HepG2 (cell line): ENCODE data around the gene GRB10. TPM values are rescaled to one million over a fixed set of nuclear protein-coding genes. Genes with fewer than 3 reads are reported as not detected.
A peak's percentile ranks its signal among the peaks of the same experiment; 100 is the strongest.

Experiments
- GABPB1 ChIP-seq: IDR thresholded peaks from 2 replicates; pipeline ENCODE4 v1.6.1; 2016; ENCODE audit warnings: mild to moderate bottlenecking, missing genetic modification reagents, moderate library complexity, missing compliant biosample characterization
- HINFP ChIP-seq: sonication (generic); formaldehyde crosslinking; IDR thresholded peaks from 2 replicates; pipeline ENCODE4 v1.4.0; 2020; ENCODE audit warnings: low read depth, mild to moderate bottlenecking, missing genetic modification reagents
- HMG20A ChIP-seq: IDR thresholded peaks from 2 replicates; pipeline ENCODE4 v1.6.1; 2016; ENCODE audit warnings: borderline replicate concordance
- HNRNPL ChIP-seq: fragments of 200-400 bp; formaldehyde crosslinking; IDR thresholded peaks from 2 replicates; pipeline ENCODE4 v1.6.1; 2017; ENCODE audit warnings: mild to moderate bottlenecking, low read depth, low read length
- MYC ChIP-seq: sonication (generic); formaldehyde crosslinking; IDR thresholded peaks from 2 replicates; pipeline ENCODE4 v1.9.0; 2021; ENCODE audit warnings: missing genetic modification reagents, borderline replicate concordance
- NFKB2 ChIP-seq: sonication (generic); formaldehyde crosslinking; IDR thresholded peaks from 2 replicates; pipeline ENCODE4 v1.4.0; 2020; ENCODE audit warnings: missing genetic modification reagents, borderline replicate concordance
- NR0B2 ChIP-seq: sonication (generic); formaldehyde crosslinking; IDR thresholded peaks from 2 replicates; pipeline ENCODE4 v1.4.0; 2020; ENCODE audit warnings: mild to moderate bottlenecking, missing genetic modification reagents
- RARA ChIP-seq: IDR thresholded peaks from 2 replicates; pipeline ENCODE4 v1.6.1; 2016; ENCODE audit warnings: missing genetic modification reagents, missing compliant biosample characterization
- TARDBP ChIP-seq: sonication (generic); formaldehyde crosslinking; IDR thresholded peaks from 2 replicates; pipeline ENCODE4 v1.8.0; 2022; ENCODE audit warnings: mild to moderate bottlenecking, missing genetic modification reagents
- THAP11 ChIP-seq: IDR thresholded peaks from 2 replicates; pipeline ENCODE4 v1.6.1; 2016; ENCODE audit warnings: missing biosample characterization, missing genetic modification reagents
- ZMYM2 ChIP-seq: sonication (generic); formaldehyde crosslinking; IDR thresholded peaks from 2 replicates; pipeline ENCODE4 v1.8.0; 2022; ENCODE audit warnings: mild to moderate bottlenecking, missing genetic modification reagents
- ZNF263 ChIP-seq: sonication (generic); formaldehyde crosslinking; IDR thresholded peaks from 2 replicates; pipeline ENCODE4 v1.4.0; 2020; ENCODE audit warnings: missing genetic modification reagents
- ZNF354B ChIP-seq: sonication (generic); formaldehyde crosslinking; IDR thresholded peaks from 2 replicates; pipeline ENCODE4 v1.8.0; 2022; ENCODE audit warnings: mild to moderate bottlenecking, missing genetic modification reagents
- ZNF441 ChIP-seq: sonication (generic); formaldehyde crosslinking; IDR thresholded peaks from 2 replicates; pipeline ENCODE4 v1.7.0; 2021; ENCODE audit warnings: missing genetic modification reagents, borderline replicate concordance
- ZNF484 ChIP-seq: sonication (generic); formaldehyde crosslinking; IDR thresholded peaks from 2 replicates; pipeline ENCODE4 v1.5.1; 2020; ENCODE audit warnings: mild to moderate bottlenecking, low read depth, missing genetic modification reagents, borderline replicate concordance
- ZSCAN21 ChIP-seq: sonication (generic); formaldehyde crosslinking; IDR thresholded peaks from 2 replicates; pipeline ENCODE4 v1.8.0; 2022; ENCODE audit warnings: mild to moderate bottlenecking, missing genetic modification reagents, moderate library complexity, borderline replicate concordance
- polyA plus RNA-seq, 8 experiments: library from polyadenylated mRNA; depleted of rRNA in 3 of 8; stranded (reverse) in 7 of 8; unstranded in 1 of 8; fragments of >200 nt; fragmentation: Illumina TruSeq in 4 of 8; extraction: Trizol in 4 of 8; gene quantifications; 2 replicates each; pipeline versions ENCODE4 v1.2.1 to v1.2.3, GENCODE V29; 2011 to 2016; ENCODE audit warnings: low read depth in 4 of 8, missing spikeins in 1 of 8, mixed read lengths in 1 of 8; ENCODE audit not compliant: insufficient read depth in 1 of 8
- total RNA-seq, 5 experiments: library from RNA; depleted of rRNA; stranded (reverse); fragments of >200 nt; fragmentation: Illumina TruSeq; extraction: Trizol; gene quantifications; 2 replicates each; pipeline ENCODE4 v1.2.3, GENCODE V29; 2016; ENCODE audit warnings: low read depth in 1 of 5
- TF ChIP-seq, protein P1 (sequence below): sonication (generic); formaldehyde crosslinking; IDR thresholded peaks from 2 replicates; pipeline ENCODE4 v1.4.0; 2020; ENCODE audit warnings: mild to moderate bottlenecking, missing genetic modification reagents
- TF ChIP-seq, protein P2 (sequence below): sonication (generic); formaldehyde crosslinking; conservative IDR thresholded peaks from 2 replicates; pipeline ENCODE4 v1.4.0; 2020; ENCODE audit warnings: mild to moderate bottlenecking, missing genetic modification reagents, moderate library complexity
- TF ChIP-seq, protein P3 (sequence below): IDR thresholded peaks from 2 replicates; pipeline ENCODE4 v1.6.1; 2016; ENCODE audit warnings: missing compliant biosample characterization, missing genetic modification reagents, borderline replicate concordance
- TF ChIP-seq, protein P4 (sequence below): sonication (generic); formaldehyde crosslinking; IDR thresholded peaks from 2 replicates; pipeline ENCODE4 v1.4.0; 2020; ENCODE audit warnings: mild to moderate bottlenecking, low read depth, missing genetic modification reagents
- TF ChIP-seq, protein P5 (sequence below): sonication (generic); formaldehyde crosslinking; IDR thresholded peaks from 2 replicates; pipeline ENCODE4 v1.5.0; 2020; ENCODE audit warnings: missing genetic modification reagents

The GRB10 gene
- total and polyA plus RNA-seq, 2 of the 13 experiments (the other 11 are each of a cell fraction or from before 2014, with no cell fraction given) = 4.0 to 6.8 TPM

DNA sequence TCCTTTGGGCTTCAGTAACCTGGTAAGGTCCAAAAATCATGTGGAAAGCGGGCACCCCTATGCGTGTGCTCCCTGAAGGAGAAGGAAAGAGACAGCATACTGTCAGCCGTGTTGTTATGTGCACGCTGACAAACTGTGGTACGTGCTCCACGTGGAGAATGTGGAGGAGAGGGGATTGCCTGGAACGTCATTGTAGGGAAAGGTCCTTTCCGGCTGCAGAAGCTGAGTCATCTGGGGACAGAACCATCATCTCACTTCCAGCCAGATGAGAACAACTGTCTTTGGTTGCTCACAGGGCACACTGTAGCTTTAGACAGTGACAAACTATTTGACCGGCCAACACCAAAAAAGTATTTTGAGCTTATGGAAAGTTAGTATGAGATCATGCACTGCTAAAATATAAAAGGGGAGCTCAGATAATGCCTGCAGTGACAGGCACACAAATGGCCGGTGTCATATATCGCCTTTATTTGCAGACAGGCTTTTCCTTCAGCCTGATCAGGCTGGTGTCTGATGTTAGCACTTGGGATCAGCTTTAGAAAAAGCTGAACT is 38.8 kb upstream of the GRB10 start (continued):
- TF ChIP-seq ZNF354B = no peak
- peak; percentile 33; the same call in 1 of the 2 replicates for TF ChIP-seq TARDBP (CRISPR knock-in tag)
- TF ChIP-seq, protein P1, sequence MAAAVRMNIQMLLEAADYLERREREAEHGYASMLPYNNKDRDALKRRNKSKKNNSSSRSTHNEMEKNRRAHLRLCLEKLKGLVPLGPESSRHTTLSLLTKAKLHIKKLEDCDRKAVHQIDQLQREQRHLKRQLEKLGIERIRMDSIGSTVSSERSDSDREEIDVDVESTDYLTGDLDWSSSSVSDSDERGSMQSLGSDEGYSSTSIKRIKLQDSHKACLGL (CRISPR knock-in tag) = no peak
- no peak for TF ChIP-seq NR0B2 (CRISPR knock-in tag)
- TF ChIP-seq HMG20A (CRISPR knock-in tag) = peak; percentile 46; the same call in 1 of the 2 replicates
- peak; percentile 36; the same call in 1 of the 2 replicates for TF ChIP-seq ZNF441 (CRISPR knock-in tag)
- no peak for TF ChIP-seq NFKB2 (CRISPR knock-in tag)
- TF ChIP-seq HINFP (CRISPR knock-in tag) = no peak
- peak; percentile 33; the same call in 1 of the 2 replicates for TF ChIP-seq GABPB1 (CRISPR knock-in tag)
- no peak for TF ChIP-seq HNRNPL
- TF ChIP-seq RARA (CRISPR knock-in tag) = peak; percentile 55
- no peak for TF ChIP-seq ZSCAN21
- TF ChIP-seq, protein P2, sequence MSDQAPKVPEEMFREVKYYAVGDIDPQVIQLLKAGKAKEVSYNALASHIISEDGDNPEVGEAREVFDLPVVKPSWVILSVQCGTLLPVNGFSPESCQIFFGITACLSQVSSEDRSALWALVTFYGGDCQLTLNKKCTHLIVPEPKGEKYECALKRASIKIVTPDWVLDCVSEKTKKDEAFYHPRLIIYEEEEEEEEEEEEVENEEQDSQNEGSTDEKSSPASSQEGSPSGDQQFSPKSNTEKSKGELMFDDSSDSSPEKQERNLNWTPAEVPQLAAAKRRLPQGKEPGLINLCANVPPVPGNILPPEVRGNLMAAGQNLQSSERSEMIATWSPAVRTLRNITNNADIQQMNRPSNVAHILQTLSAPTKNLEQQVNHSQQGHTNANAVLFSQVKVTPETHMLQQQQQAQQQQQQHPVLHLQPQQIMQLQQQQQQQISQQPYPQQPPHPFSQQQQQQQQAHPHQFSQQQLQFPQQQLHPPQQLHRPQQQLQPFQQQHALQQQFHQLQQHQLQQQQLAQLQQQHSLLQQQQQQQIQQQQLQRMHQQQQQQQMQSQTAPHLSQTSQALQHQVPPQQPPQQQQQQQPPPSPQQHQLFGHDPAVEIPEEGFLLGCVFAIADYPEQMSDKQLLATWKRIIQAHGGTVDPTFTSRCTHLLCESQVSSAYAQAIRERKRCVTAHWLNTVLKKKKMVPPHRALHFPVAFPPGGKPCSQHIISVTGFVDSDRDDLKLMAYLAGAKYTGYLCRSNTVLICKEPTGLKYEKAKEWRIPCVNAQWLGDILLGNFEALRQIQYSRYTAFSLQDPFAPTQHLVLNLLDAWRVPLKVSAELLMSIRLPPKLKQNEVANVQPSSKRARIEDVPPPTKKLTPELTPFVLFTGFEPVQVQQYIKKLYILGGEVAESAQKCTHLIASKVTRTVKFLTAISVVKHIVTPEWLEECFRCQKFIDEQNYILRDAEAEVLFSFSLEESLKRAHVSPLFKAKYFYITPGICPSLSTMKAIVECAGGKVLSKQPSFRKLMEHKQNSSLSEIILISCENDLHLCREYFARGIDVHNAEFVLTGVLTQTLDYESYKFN (CRISPR knock-in tag) = peak; percentile 41; the same call in 1 of the 2 replicates
- TF ChIP-seq ZNF484 (CRISPR knock-in tag) = no peak
- TF ChIP-seq, protein P3, sequence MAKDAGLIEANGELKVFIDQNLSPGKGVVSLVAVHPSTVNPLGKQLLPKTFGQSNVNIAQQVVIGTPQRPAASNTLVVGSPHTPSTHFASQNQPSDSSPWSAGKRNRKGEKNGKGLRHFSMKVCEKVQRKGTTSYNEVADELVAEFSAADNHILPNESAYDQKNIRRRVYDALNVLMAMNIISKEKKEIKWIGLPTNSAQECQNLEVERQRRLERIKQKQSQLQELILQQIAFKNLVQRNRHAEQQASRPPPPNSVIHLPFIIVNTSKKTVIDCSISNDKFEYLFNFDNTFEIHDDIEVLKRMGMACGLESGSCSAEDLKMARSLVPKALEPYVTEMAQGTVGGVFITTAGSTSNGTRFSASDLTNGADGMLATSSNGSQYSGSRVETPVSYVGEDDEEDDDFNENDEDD (CRISPR knock-in tag) = peak; percentile 23; the same call in 1 of the 2 replicates
- no peak for TF ChIP-seq ZMYM2 (CRISPR knock-in tag)
- no peak for TF ChIP-seq THAP11 (CRISPR knock-in tag)
- TF ChIP-seq ZNF263 = 0 out of 2 replicates have a peak, but pooled peaks have one; percentile 40
- TF ChIP-seq, protein P4, sequence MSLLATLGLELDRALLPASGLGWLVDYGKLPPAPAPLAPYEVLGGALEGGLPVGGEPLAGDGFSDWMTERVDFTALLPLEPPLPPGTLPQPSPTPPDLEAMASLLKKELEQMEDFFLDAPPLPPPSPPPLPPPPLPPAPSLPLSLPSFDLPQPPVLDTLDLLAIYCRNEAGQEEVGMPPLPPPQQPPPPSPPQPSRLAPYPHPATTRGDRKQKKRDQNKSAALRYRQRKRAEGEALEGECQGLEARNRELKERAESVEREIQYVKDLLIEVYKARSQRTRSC (CRISPR knock-in tag) = no peak
- peak; percentile 65 for TF ChIP-seq MYC
- TF ChIP-seq, protein P5, sequence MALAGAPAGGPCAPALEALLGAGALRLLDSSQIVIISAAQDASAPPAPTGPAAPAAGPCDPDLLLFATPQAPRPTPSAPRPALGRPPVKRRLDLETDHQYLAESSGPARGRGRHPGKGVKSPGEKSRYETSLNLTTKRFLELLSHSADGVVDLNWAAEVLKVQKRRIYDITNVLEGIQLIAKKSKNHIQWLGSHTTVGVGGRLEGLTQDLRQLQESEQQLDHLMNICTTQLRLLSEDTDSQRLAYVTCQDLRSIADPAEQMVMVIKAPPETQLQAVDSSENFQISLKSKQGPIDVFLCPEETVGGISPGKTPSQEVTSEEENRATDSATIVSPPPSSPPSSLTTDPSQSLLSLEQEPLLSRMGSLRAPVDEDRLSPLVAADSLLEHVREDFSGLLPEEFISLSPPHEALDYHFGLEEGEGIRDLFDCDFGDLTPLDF (CRISPR knock-in tag) = no peak
